Naive thymus-derived CD4-positive, alpha-beta T cell (primary cell): ENCODE measurements around the gene HP. TPM values are rescaled to one million over a fixed set of nuclear protein-coding genes. Genes with fewer than 3 reads are reported as not detected.

Source experiments
- ATAC-seq: fragments of 150-1000 bp; cut with Tn5 transposase; 2 replicates; pipeline ENCODE4 v1.10.0; 2021; ENCODE audit warnings: mild to moderate bottlenecking, moderate library complexity
- CTCF ChIA-PET: fragments of 350-600 bp; sonication (Branson Sonifier 250); formaldehyde crosslinking; loops from one replicate; lab custom pipeline; 2021; ENCODE audit warnings: antibody characterized with exemption; lab: Charles Lee
- POLR2A ChIA-PET: fragments of 350-600 bp; sonication (Branson Sonifier 250); formaldehyde crosslinking; loops from one replicate; lab custom pipeline; 2021; ENCODE audit warnings: antibody characterized with exemption, inconsistent platforms; lab: Charles Lee
- DNase-seq, 9 donors: peaks; one replicate each; pipeline versions ENCODE4 v3.0.0 to v3.0.0-alpha.2; 2020 to 2022; ENCODE audit warnings: mixed read lengths in 1 of 9
- H3K27ac ChIP-seq: one replicate; pipeline ENCODE4 v1.7.0; 2013; ENCODE audit warnings: mild to moderate bottlenecking, low read depth, low read length, moderate library complexity
- H3K27me3 ChIP-seq, 2 donors: one replicate each; pipeline ENCODE4 v1.7.0; 2013; ENCODE audit warnings: low read length in 2 of 2, mild to moderate bottlenecking in 2 of 2, moderate library complexity in 2 of 2; ENCODE audit not compliant: control insufficient read depth in 2 of 2, insufficient read depth in 2 of 2
- H3K36me3 ChIP-seq, 3 experiments: 1 replicate in 2 of 3; 2 replicates in 1 of 3; pipeline ENCODE4 v1.7.0; 2013; ENCODE audit warnings: low read length in 3 of 3, mild to moderate bottlenecking in 3 of 3, moderate library complexity in 1 of 3; ENCODE audit not compliant: insufficient read depth in 3 of 3, control insufficient read depth in 2 of 3
- H3K4me1 ChIP-seq, 2 donors: one replicate each; pipeline ENCODE4 v1.7.0; 2013; ENCODE audit warnings: low read length in 2 of 2, mild to moderate bottlenecking in 2 of 2, moderate library complexity in 1 of 2; ENCODE audit not compliant: control insufficient read depth in 2 of 2, insufficient read depth in 2 of 2
- H3K4me3 ChIP-seq: 2 replicates; pipeline ENCODE4 v1.7.0; 2013; ENCODE audit warnings: mild to moderate bottlenecking, low read length
- H3K9me3 ChIP-seq, 3 experiments: 1 replicate in 2 of 3; 2 replicates in 1 of 3; pipeline ENCODE4 v1.7.0; 2013; ENCODE audit warnings: low read length in 3 of 3; ENCODE audit not compliant: control insufficient read depth in 2 of 3
- H3K27ac Mint-ChIP-seq, 9 donors: one replicate each; pipeline ENCODE4 v1.8.0; 2020 to 2022; ENCODE audit warnings: mixed read lengths in 9 of 9, mild to moderate bottlenecking in 8 of 9, moderate library complexity in 5 of 9, inconsistent platforms in 2 of 9
- H3K27me3 Mint-ChIP-seq, 5 donors: one replicate each; pipeline ENCODE4 v1.8.0; 2021 to 2022; ENCODE audit warnings: mixed read lengths in 5 of 5, mild to moderate bottlenecking in 1 of 5
- H3K36me3 Mint-ChIP-seq, 5 donors: one replicate each; pipeline ENCODE4 v1.8.0; 2020 to 2022; ENCODE audit warnings: mixed read lengths in 5 of 5, mild to moderate bottlenecking in 3 of 5, inconsistent platforms in 1 of 5
- H3K4me1 Mint-ChIP-seq, 7 donors: one replicate each; pipeline ENCODE4 v1.8.0; 2020 to 2022; ENCODE audit warnings: mixed read lengths in 7 of 7, mild to moderate bottlenecking in 3 of 7, inconsistent platforms in 1 of 7
- H3K4me3 Mint-ChIP-seq, 10 donors: one replicate each; pipeline ENCODE4 v1.8.0; 2020 to 2022; ENCODE audit warnings: mild to moderate bottlenecking in 10 of 10, mixed read lengths in 10 of 10, moderate library complexity in 6 of 10, inconsistent platforms in 2 of 10
- H3K9me3 Mint-ChIP-seq, 11 donors: one replicate each; pipeline ENCODE4 v1.8.0; 2020 to 2022; ENCODE audit warnings: mixed read lengths in 11 of 11, mild to moderate bottlenecking in 4 of 11, inconsistent platforms in 1 of 11, moderate library complexity in 1 of 11
- intact Hi-C, 2 donors: fragments of 100-400 bp; cut with micrococcal nuclease; formaldehyde crosslinking; loops; one replicate each; pipeline ENCODE4 v1.15.1; 2023
- polyA plus RNA-seq, 2 donors: library from polyadenylated mRNA; unstranded; fragments of 300-500 nt; fragmentation: Illumina TruSeq; gene quantifications; one replicate each; pipeline ENCODE4 v1.2.3, GENCODE V29; 2021
- total RNA-seq, 6 experiments: library from RNA in 5 of 6; stranded (reverse) in 5 of 6; gene quantifications; 1 replicate in 5 of 6; 2 replicates in 1 of 6; pipeline ENCODE4 v1.2.3 and lab custom pipeline; 2021 to 2026

HP gene
- total and polyA plus RNA-seq, 7 experiments from 2014 or later, result 0.26 to 5.2 TPM; not detected in 5

- ATAC-seq, result no peak
- Mint-ChIP-seq H3K36me3 (peaks cover 18 to 90% (median 49%) of the 10 kb centered on the region in 5 donors), H3K4me1 (peaks cover 0 to 5% (median 0%) of the 10 kb centered on the region in 7 donors), H3K27ac (no peak overlapping the region), H3K27me3 (no peaks in the 10 kb centered on the region), H3K4me3 (no peak overlapping the region), H3K9me3 (no peaks in the 10 kb centered on the region)
- no peaks in the 10 kb centered on the region for H3K27me3 ChIP-seq
- H3K27ac ChIP-seq, result no peak overlapping the region
- POLR2A ChIA-PET, result no interaction called here
- no peak overlapping the region for H3K4me3 ChIP-seq
- intact Hi-C loops, result no loop called here
- CTCF ChIA-PET, result no interaction called here
- DNase-seq, result no peak
- H3K36me3 ChIP-seq, result peaks cover 58 to 100% (median 63%) of the 10 kb centered on the region in 3 experiments
- H3K4me1 ChIP-seq, result no peaks in the 10 kb centered on the region
- no peaks in the 10 kb centered on the region for H3K9me3 ChIP-seq
Observed at GRCh38 chr16:72105978-72106377, 51.7 kb downstream of the HP start.

GRCh38 chr16:72107371-72107770, 53.1 kb downstream of the HP start:
- Mint-ChIP-seq H3K4me1 (peaks cover 0 to 5% (median 0%) of the 10 kb centered on the region in 7 donors), H3K36me3 (peaks cover 16 to 94% (median 48%) of the 10 kb centered on the region in 5 donors), H3K27ac (no peak overlapping the region), H3K9me3 (no peaks in the 10 kb centered on the region), H3K4me3 (no peak overlapping the region), H3K27me3 (no peaks in the 10 kb centered on the region)
- Histone ChIP-seq H3K4me1 (no peaks in the 10 kb centered on the region), H3K27me3 (no peaks in the 10 kb centered on the region), H3K36me3 (peaks cover 51 to 100% (median 59%) of the 10 kb centered on the region in 3 experiments), H3K27ac (no peak overlapping the region), H3K4me3 (no peak overlapping the region), H3K9me3 (no peaks in the 10 kb centered on the region)
- intact Hi-C loops, result no loop called here
- ChIA-PET CTCF (no interaction called here), POLR2A (no interaction called here)
- no peak for DNase-seq
- no peak for ATAC-seq

- Histone ChIP-seq H3K27me3 (no peaks in the 10 kb centered on the region), H3K36me3 (peaks cover 43 to 97% (median 48%) of the 10 kb centered on the region in 3 experiments), H3K27ac (no peak overlapping the region), H3K9me3 (no peaks in the 10 kb centered on the region), H3K4me3 (no peak overlapping the region), H3K4me1 (no peaks in the 10 kb centered on the region)
- H3K4me3 Mint-ChIP-seq, result no peak overlapping the region
- peaks cover 13 to 95% (median 40%) of the 10 kb centered on the region in 5 donors for H3K36me3 Mint-ChIP-seq
- H3K27ac Mint-ChIP-seq, result no peak overlapping the region
- no peaks in the 10 kb centered on the region for H3K27me3 Mint-ChIP-seq
- peaks cover 0 to under 1% (median 0%) of the 10 kb centered on the region in 7 donors for H3K4me1 Mint-ChIP-seq
- ATAC-seq (no peak), DNase-seq (no peak)
- no peaks in the 10 kb centered on the region for H3K9me3 Mint-ChIP-seq
- ChIA-PET POLR2A (no interaction called here), CTCF (no interaction called here)
- intact Hi-C loops, result no loop called here
Observed at GRCh38 chr16:72108353-72109102, 54.2 kb downstream of the HP start.

GRCh38 chr16:72109300-72109699, 55.0 kb downstream of the HP start:
- no peak overlapping the region for H3K27ac Mint-ChIP-seq
- Histone ChIP-seq H3K4me3 (no peak overlapping the region), H3K4me1 (no peaks in the 10 kb centered on the region), H3K27me3 (no peaks in the 10 kb centered on the region), H3K9me3 (no peaks in the 10 kb centered on the region), H3K36me3 (peaks cover 38 to 90% (median 46%) of the 10 kb centered on the region in 3 experiments), H3K27ac (no peak overlapping the region)
- H3K4me1 Mint-ChIP-seq, result no peaks in the 10 kb centered on the region
- no peak for ATAC-seq
- DNase-seq, result no peak
- H3K36me3 Mint-ChIP-seq, result peaks cover 13 to 88% (median 39%) of the 10 kb centered on the region in 5 donors
- no peaks in the 10 kb centered on the region for H3K9me3 Mint-ChIP-seq
- intact Hi-C loops, result no loop called here
- CTCF ChIA-PET, result no interaction called here
- no peaks in the 10 kb centered on the region for H3K27me3 Mint-ChIP-seq
- POLR2A ChIA-PET, result no interaction called here
- no peak overlapping the region for H3K4me3 Mint-ChIP-seq

- H3K4me3 Mint-ChIP-seq, result no peak overlapping the region
- H3K36me3 Mint-ChIP-seq, result peaks cover 13 to 87% (median 39%) of the 10 kb centered on the region in 5 donors
- no peak overlapping the region for H3K27ac Mint-ChIP-seq
- Histone ChIP-seq H3K27ac (no peak overlapping the region), H3K36me3 (peaks cover 34 to 84% (median 44%) of the 10 kb centered on the region in 3 experiments), H3K4me1 (no peaks in the 10 kb centered on the region), H3K9me3 (no peaks in the 10 kb centered on the region), H3K4me3 (no peak overlapping the region), H3K27me3 (no peaks in the 10 kb centered on the region)
- ATAC-seq (no peak), DNase-seq (no peak)
- intact Hi-C loops, result no loop called here
- no peaks in the 10 kb centered on the region for H3K9me3 Mint-ChIP-seq
- no peaks in the 10 kb centered on the region for H3K4me1 Mint-ChIP-seq
- ChIA-PET CTCF (no interaction called here), POLR2A (no interaction called here)
- no peaks in the 10 kb centered on the region for H3K27me3 Mint-ChIP-seq
Observed at GRCh38 chr16:72109966-72110530, 55.7 kb downstream of the HP start.

Other genes with a start within 250 kb of the HP start
- gene AP1G1, start 245.7 kb upstream of the HP start, total RNA-seq, result 100 to 1,000 TPM in 2 of 5 experiments, 10 to 100 TPM in 3; 95.3 to 147 (median 100.0) TPM
- 10 to 100 TPM in 1 of 2 donors, 1 to 10 TPM in 1; 6.7 to 12.8 TPM for gene AP1G1, start 245.7 kb upstream of the HP start, polyA plus RNA-seq
- 10 to 100 TPM; 24.6 to 52.9 (median 30.7) TPM for gene ATXN1L, start 208.5 kb upstream of the HP start, total RNA-seq
- 10 to 100 TPM in 1 of 2 donors, 1 to 10 TPM in 1; 8.9 to 10.7 TPM for gene ATXN1L, start 208.5 kb upstream of the HP start, polyA plus RNA-seq
- 10 to 100 TPM in 2 of 5 experiments, 1 to 10 TPM in 3; 2.6 to 13.3 (median 7.0) TPM for gene ZNF821, start 170.3 kb upstream of the HP start, total RNA-seq
- gene ZNF821, start 170.3 kb upstream of the HP start, polyA plus RNA-seq, result 1 to 10 TPM; 3.0 to 8.6 TPM
- gene IST1, start 159.0 kb upstream of the HP start, total RNA-seq, result 100 to 1,000 TPM; 176 to 303 (median 286) TPM
- gene IST1, start 159.0 kb upstream of the HP start, polyA plus RNA-seq, result 100 to 1,000 TPM; 130 to 231 TPM
- gene PKD1L3, start 54.1 kb upstream of the HP start, total RNA-seq, result under 1 TPM in 2 of 5 experiments, not detected in 3; 0.05 to 0.15 TPM
- gene PKD1L3, start 54.1 kb upstream of the HP start, polyA plus RNA-seq, result not detected
- 10 to 100 TPM in 3 of 5 experiments, 1 to 10 TPM in 2; 4.9 to 15.6 (median 14.0) TPM for gene DHODH, start 45.8 kb upstream of the HP start, total RNA-seq
- 10 to 100 TPM in 1 of 2 donors, 1 to 10 TPM in 1; 9.6 to 13.5 TPM for gene DHODH, start 45.8 kb upstream of the HP start, polyA plus RNA-seq
- not detected for gene HPR, start 8.7 kb downstream of the HP start, total RNA-seq
- gene HPR, start 8.7 kb downstream of the HP start, polyA plus RNA-seq, result under 1 TPM in 1 of 2 donors, not detected in 1; 0.34 TPM
- 10 to 100 TPM; 12.5 to 20.9 (median 18.5) TPM for gene TXNL4B, start 39.1 kb downstream of the HP start, total RNA-seq
- 10 to 100 TPM; 13.4 to 22.0 TPM for gene TXNL4B, start 39.1 kb downstream of the HP start, polyA plus RNA-seq
- gene DHX38, start 39.3 kb downstream of the HP start, total RNA-seq, result 100 to 1,000 TPM in 3 of 5 experiments, 10 to 100 TPM in 2; 90.1 to 113 (median 104) TPM
- 10 to 100 TPM; 21.6 to 46.9 TPM for gene DHX38, start 39.3 kb downstream of the HP start, polyA plus RNA-seq
- 1 to 10 TPM in 4 of 5 experiments, under 1 TPM in 1; 0.85 to 2.0 (median 1.4) TPM for gene PMFBP1, start 117.7 kb downstream of the HP start, total RNA-seq
- under 1 TPM in 1 of 2 donors, not detected in 1; 0.12 TPM for gene PMFBP1, start 117.7 kb downstream of the HP start, polyA plus RNA-seq